ENCODE measurements around the gene CSN2. TPM values are rescaled to one million over a fixed set of nuclear protein-coding genes. Genes with fewer than 3 reads are reported as not detected.

CSN2 gene
- total and polyA plus RNA-seq, 2 of the 8 experiments (the other 6 are each of a cell fraction or from before 2014, with no cell fraction given) = not detected

DNA sequence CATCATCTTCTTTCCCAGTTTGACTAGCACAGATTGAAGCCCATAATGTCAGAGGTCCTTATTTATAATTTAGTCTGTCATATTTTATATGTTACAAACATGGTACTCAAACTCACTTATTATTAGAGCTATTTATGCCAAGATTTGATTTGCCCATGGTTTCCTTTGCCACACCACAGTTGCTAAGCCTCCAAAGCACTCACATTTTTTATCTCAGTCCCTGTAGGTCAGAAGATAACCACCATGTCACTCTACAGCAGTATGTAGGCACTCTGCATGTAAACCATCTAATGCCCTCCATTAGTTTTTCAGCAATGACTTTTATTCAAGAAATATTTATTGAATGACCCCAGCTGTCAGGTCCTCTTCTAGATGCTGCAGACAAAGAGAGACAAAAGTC is 37.0 kb upstream of the CSN2 start (continued):
- TF ChIP-seq CHD7 (IDR thresholded peaks at IDR 0.05; ENCODE audit: insufficient replicate concordance, low read length) (no peak), JUN (IDR thresholded peaks at IDR 0.05; ENCODE audit: low read depth, low read length) (no peak), RAD21 (IDR thresholded peaks at IDR 0.05 in 1 of 2, conservative IDR thresholded peaks at IDR 0.05 in 1 of 2; ENCODE audit: low read depth in 2 of 2, low read length in 2 of 2) (no peak), CBX8 (IDR thresholded peaks at IDR 0.05; ENCODE audit: borderline replicate concordance, low read depth, low read length) (no peak), KDM4A (IDR thresholded peaks at IDR 0.05; ENCODE audit: low read depth, low read length, severe bottlenecking) (no peak), SRF (IDR thresholded peaks at IDR 0.05; ENCODE audit: low read depth, low read length) (no peak), TBP (IDR thresholded peaks at IDR 0.05; ENCODE audit: low read depth, low read length) (no peak)
